ENCODE data around the gene CDC42BPB. TPM values are rescaled to one million over a fixed set of nuclear protein-coding genes. Genes with fewer than 3 reads are reported as not detected.

Gene CDC42BPB
- polyA plus RNA-seq, 10 donors: 46.8 to 58.7 (median 54.6) TPM

DNA sequence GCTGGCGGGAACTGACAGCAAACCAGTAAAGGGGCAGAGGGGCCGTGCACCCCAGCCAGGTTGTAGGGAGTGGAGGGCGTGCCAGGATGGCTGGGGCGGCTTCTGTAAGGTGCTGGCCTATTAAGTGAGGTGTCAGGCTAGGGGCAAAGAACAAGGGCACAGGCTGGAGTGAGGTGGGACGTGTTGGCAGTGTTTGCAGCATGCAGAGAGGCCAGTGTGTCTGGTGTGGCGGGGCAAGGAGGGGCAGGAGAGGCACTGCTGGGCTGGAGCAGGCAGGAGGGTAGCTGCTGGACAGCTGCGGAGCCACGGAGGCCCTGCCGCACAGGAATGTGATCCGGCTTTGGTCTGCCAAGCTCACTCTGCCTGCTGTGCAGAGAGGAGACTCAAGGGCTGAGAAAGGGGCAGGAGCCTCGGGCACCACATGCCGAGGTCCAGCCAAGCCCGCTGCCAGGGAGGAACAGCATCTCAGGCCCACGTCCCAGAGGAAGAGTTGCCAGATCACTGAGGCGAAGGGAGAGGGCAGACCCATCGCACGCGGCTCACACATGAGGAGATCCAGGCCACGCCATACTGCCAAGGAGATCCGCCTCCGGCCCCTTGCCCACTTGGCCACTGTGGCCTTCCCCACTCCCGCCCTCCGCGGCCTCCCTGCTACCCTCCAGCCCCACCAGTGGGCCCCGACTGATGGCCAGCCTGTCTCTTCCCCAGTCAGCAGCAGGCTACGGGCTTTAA lies 88.1 kb downstream of the CDC42BPB start:
- peak; percentile 33 to 67 (median 40) for DNase-seq

DNA sequence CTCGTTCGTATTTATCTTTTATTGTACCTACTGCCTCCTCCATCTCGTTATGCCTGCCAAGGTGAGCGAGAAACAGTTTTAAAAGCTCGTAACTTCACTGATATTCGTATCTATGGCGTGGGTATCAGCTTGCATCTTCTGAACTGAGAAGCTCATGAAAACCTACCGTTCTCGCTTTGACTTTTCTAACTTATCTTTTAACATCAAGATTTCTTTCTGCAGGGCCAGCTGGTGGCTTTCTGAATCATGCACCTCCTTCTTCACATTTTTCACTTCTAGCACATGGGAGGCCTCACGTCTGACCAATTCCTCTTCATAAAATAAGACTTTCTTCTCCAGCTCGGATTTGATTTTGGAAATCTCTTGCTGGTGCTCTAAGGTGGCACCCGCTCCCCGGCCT lies 89.0 kb downstream of the CDC42BPB start:
- no peak for DNase-seq

DNA sequence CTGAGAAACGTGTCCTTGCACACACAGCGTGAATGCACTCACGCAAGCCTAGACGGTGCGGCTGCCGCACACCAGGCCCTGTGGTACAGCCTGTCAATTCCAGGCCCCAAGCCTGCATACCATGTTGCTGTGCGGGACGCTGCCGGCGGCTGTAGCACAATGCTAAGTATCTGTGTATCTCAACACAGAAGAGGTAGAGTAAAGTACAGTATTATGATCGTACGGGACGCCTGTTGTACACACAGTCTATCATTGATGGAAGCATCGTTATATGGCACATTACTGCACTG lies 89.9 kb downstream of the CDC42BPB start:
- DNase-seq: no peak

DNA sequence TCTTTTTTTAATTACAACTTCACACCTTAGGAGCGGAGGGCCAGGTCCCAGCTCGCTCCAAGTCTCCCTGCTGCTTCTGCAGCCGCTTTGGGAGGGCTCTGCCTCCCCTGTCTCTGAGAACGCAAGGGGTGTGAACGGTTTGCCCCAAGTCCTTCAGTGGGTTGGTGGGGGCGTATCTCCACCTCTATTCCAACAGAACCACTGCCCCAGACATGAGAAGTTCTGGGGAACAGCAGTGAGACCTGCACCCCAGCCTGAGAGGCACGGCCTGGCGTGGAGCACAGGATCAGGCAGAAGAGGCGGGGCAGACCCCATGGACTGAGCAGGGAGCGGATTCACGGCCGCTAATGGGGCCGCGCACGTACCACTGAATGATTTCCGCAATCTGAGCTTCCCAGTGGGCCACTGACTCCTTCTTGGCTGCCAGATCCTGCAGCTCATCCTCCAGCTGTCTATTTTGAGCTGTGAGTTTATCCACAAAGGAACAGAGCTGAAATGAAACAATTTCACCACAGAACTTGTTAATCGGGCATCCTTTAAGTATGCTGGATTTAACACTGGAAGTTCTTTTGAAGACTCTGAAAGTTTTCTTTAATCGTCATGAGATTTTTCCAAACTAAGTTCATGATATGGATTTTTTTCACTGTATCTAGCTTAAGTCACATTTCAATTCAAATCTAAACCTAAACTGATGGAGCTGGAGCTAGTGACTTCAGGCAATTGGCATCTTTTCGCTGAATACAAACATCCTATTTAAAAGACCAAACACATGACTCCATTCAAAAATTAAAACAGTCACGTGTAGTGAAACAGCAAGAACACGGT lies 90.5 kb downstream of the CDC42BPB start:
- DNase-seq: peak; percentile 57 to 93 (median 82)

DNA sequence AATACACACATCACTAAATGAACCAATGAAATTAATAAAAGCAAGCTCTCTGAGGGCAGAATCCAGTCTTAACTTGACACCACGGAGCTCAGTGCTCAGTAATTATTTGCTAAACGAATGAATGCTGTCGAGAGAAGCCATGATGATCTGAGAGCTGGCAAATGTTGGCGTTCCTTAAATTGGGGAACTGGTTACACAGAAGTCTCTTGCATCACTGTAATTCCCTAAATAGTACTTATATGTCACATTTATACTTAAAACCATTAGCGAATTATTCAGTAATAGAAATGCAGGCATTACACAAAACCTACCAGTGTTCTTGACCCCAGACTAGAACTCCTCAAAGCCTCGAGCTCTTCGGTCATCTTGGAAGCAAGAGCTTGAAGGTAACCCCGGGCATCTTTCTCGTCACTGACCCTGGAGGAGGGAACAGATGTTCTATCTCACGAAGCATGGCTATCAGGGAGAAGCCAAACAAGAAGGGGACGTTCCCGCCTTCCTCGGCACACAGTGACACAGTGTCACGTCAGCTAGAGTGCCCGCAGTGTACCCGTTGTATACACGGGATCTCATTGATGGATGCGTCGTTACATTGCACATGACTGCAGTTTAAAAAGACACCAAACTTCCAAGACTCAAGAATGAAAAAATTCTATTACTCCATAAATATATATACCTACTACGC lies 91.2 kb downstream of the CDC42BPB start:
- no peak for DNase-seq

DNA sequence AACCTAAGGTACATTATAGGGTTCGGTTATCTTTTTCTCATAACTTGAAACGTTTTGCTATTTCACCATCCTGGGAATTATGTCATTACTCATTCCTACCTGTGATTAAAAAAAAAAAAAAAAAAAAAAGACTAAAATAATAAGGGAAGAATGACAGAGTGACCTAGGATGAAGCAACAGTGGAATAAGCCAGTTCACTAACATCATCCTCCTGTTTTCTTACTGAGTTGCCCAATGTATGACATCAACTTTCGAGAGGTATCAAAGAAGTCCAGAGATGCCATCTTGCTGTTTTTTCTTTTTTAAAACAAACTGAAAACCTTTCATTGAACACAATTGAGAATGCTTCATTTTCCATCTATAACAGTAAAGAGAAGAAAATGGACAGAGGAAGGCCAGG lies 92.1 kb downstream of the CDC42BPB start:
- DNase-seq: no peak

DNA sequence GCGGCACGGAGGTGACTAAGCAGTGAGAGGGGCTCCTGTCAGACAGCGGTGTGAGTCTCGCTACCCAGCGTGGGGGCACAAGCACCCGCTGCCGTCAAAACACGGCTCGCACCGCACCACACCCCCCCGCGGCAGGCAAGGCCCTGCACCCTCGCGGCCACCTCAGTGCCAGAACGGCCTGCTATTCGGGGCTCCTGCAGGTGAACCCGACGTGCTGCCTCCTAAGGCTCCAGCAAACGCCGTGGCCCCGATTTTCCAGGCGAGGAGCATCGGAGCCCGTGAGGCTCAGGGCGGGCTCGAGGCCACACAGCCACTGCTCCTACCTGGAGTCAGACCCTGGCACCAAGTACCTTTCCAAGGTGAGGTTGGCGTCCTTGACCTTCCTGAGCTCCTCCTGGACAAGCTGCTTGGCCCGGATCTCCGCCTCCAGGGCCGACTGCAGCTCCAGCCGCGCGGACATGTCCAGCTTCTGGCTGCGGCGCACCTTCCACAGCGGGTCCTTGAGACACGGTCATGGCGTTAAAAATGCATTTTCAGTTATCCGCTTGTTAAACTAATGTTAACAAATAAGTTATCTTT lies 93.1 kb downstream of the CDC42BPB start:
- DNase-seq: no peak

DNA sequence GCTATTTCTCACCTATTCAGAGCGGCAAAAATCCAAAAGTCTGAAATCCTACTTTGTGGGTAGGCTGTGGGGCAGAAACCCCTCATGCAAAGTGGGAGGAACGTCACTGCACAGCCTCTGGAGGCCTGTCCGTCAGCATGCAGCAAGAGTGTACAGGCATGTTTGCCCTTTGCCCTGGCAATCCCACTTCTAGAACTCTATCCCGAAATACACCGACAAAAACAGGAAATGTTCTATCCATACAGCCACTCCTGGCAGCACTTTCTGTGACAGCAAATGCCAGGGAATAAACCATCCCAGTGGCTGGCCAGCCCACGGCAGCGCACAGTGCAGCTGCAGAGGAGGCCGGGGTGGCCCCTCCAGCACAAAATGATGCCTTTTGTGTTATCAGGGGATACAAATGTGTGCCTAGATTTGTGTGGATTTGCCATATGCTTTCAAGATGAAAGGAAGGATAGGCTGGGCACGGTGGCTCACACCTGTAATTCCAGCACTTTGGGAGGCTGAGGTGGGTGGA lies 95.2 kb downstream of the CDC42BPB start:
- no peak for DNase-seq

DNA sequence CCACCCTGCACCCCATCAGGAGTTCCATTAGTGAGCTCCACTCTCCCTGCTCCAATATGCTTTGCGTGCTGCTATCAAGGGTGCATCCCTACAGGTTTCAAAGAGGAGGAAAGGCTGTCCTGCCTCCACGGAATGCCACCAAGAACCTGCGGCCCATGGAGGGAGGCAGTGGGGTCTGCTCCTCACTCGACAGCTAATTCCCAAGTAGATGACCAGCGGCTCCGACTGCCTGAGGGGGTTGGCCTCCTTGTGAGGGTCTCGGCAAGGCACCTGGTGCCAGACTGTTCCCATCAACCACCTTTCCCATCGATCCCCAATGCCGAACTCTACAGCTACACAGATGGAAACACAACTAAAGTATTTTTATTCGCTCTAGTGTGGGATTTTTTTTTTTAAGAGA lies 98.9 kb downstream of the CDC42BPB start:
- DNase-seq: no peak

DNA sequence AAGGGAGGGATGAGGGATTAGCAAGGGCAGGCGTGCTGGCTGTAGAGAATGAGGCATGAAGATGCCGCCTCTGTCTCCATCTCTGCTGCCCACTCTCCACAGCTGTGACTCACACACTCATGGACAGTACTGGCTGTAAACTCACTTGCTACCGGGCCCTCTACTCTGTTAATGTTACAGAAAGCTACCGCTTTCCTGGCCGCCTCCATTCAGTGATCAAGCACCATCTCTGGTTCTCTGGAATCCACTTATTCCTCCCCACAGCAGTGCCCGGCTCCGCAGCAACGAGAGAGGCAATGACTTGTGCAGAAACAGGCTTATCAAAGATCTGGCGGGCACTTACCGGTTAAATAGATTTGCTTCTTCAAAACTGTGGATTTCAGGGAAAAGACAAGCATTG lies 100.1 kb downstream of the CDC42BPB start:
- DNase-seq: no peak

DNA sequence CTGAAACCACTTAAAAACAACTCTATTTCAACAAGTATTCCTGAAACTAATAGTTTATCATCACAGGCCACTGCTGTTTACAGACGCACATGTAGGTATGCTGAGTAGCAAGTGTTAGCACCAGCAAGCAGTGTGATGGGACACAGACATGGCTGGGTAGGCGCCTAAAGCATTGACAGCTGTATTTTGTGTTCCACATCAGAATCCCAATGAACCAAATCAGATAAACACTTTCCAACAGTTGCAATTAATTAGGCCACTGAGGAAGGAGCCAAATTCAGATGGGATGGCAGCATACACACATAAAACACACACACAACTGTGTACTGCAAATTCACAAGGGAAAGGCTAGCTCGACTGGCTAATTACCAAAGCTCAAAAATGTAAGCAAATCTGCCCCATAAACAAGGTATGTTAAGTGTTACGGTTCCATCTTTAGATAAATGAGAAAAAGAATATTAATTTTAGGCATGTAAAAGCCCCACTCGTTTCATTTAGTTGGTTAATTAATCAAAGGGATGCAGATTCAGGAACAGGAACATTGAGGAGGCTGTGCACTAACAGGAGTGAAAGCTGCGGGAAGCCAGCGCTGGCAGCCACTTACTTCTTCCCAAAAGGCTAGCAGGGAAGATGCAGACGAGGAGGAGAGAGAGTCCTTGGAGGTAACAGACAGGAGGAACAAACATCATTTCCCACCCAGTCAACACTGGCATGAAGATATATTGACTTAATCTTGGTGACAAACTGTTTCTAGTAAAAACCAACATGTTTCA lies 101.5 kb downstream of the CDC42BPB start:
- no peak for DNase-seq

DNA sequence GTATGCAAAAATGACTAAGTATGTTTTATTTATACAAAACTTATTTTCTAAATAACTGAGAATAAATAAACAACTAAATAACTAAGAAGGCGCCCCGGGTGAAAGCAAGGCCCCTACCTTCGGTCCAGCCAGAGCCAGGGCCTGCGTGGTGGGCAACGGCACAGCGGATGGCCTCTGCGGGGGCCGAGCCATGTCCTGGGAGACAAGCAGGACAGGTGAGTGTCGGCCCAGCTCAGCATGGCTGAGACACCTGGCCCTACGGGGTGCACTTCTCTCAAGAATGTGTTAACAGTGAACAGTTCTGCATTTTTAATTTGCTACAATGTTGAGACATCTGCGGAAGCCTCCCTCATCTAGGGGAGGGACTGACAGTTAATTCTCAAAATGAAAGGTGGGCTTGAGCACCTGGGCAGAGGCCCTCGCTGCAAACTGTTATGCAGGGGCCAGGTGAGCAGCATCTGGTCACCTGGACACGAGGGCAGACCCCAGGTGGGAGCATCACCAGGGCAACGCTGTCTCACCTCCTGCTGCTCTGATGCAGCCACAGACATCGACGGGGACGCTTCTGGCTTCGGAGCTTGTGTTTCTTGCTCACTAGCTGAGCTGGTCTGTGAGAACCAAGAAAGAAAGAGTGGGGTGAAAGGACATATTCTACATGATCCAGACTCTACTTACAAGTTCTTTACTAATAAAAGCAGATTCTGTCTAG lies 103.1 kb downstream of the CDC42BPB start:
- DNase-seq: no peak

DNA sequence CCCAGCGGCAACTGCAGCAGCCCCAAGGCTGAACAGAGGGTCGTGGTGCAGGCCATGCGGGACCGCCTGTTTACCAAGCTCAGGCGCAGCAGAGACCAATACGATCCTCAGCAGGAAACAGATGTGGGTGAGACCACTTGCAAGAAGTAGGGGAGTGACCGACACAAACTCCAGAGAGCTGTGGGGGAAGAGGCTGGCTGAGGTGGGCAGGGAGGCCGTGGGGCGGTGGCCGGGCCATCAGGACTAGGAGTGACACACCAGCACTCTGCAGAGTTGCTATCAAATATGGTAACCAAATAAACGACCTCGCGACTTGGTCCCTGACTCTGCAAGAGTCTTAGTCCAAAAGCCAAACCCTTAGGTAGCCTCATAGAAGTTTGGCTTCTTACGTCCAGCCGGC lies 104.2 kb downstream of the CDC42BPB start:
- DNase-seq: no peak

DNA sequence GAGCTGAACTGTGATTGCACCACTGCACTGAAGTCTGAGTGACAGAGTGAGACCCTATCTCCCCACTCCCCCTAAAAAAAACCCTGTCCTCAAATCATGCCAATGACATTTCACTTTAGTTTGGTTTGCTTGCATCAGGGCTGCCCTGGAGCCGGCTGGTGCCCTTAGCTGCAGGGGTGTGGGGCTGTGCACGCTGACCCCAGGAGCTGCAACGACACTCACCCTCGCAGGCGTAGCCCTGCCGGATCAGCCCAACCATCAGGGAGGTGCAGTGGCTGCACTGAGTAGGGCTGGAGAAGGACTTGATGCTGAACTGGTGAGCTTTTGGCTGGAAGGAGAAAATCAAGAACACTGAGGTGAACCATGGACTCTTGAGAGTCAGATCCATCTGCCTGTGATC lies 105.1 kb downstream of the CDC42BPB start:
- no peak for DNase-seq

DNA sequence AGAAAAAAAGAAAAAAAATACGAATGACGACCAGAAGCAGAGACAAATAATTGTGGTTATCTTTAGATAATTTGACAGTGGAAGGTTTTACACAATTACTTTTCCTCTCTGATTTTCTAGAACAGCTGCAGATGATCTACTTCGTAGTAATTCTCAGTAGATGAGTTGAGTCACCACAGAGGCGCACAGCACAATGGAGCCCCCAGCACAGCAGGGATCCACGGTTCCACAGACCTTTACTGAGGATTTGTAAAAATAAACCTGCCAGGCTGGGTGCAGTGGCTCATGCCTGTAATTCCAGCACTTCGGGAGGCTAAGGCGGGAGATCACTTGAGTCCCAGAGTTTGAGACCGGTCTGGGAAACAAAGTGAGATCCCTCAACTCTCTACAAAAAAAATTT lies 105.5 kb downstream of the CDC42BPB start:
- peak in 1 of 3 donors; percentile 32 for DNase-seq

DNA sequence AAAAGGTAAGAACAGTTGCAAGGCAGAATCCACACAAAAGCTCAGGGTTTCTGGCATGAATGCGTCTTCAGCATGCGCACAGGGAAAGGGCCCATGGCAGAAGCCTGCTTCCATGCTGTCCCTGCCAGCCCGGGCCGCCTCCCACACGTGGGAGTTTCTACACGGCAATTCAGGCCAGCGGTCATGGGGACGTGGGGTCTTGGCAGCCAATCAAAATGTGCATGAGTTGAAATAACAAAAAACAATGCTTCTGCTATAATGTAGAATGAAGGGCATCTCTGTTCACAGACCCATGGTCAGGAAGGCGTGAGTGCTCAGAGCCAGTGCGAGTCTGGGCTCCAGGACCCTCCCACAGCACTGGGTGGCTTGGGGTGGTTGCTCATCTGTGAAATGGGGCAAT lies 106.3 kb downstream of the CDC42BPB start:
- DNase-seq: no peak

DNA sequence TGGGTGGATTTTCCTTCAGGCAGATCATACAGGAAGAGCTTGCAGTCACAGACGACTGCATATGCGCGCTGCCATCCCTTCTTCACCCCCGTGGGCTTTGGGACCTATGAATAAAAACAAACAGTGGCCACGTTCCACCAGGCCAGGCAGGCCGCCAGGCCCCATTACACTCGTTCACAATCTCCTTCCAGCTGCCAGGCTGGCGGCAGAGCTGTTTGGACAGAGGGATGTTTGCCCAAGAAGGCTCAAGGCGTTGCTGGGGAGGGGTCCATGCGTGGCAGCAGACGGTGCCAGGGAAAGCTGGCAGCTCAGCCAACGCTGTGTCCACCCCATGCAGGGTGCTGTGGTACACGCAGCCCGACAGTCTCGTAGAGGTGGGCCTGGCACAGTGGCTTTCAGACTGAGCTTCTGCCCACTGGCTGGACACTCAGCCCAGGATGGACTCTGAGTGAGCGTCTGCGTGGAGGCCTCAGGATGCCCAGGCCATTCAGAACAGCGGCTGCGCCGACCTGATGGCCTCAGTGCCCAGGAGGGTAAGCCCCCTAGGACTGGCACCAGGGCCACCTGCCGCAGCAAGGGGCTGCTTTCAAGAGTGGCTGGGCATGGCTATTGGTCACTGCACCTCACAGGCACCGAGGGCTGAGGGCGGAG lies 107.4 kb downstream of the CDC42BPB start:
- DNase-seq: peak in 1 of 3 donors; percentile 58

DNA sequence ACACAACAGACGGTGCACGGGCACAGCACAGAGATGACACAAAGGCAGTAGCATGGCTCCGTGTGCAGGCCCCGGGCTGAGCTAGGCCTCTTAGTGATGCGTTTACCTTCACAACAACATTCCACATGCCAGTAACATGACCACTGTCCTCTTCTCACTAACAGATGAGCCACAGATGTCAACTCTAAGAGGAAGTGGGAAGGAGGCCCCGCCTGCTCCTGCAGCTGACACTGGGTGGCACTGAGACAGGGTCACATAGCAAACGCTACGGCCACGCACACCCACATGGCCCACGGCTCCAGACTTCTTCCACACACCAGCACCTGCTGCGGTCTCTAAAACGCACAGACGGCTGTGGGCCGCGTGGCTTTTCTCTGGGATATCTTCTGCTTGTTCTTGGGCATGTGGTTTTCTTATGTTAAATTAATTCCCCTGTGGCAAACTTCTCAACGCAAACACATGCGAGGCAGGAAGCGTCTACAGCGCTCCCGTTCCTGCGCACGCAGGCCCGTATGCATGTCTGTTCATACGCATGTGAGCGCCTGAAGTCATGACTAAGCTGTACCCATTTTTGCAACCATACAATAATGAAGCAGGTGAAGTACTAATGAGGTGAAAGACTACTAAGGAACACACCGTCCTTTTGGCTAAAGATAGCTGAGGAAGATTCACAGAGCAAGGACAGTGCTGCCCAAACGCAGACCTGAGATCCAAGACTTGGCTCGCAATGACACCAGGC lies 108.1 kb downstream of the CDC42BPB start:
- DNase-seq: peak; percentile 53 to 63 (median 63)

DNA sequence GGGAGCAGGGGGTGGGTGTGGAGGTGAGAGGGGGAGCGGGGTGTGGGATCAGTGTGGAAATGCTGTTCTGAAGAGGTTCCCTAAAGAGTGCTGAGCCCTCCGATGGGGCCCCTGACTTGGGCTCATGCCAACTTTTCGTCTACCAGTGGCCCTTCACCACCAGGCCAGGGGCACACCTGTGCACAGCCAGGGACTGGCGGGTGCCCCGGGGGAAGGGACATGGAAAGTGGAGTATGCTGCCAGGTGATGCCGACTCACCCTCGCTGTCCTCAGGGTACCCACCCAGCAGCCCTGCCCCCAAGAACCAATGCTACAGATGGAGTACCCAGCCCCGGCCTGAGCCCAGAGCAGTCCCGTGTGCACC lies 108.7 kb downstream of the CDC42BPB start:
- no peak for DNase-seq
